Immature natural killer cell (primary cell): ENCODE measurements around the gene GNAT2. TPM values are rescaled to one million over a fixed set of nuclear protein-coding genes. Genes with fewer than 3 reads are reported as not detected.
A peak's percentile ranks its signal among the peaks of the same experiment; 100 is the strongest.

Source experiments
- DNase-seq, 3 donors: peaks; one replicate each; pipeline ENCODE4 v3.0.0; 2022; ENCODE audit warnings: mixed read lengths in 1 of 3
- H3K27ac Mint-ChIP-seq, 6 donors: one replicate each; pipeline ENCODE4 v1.8.0; 2020; ENCODE audit warnings: mixed read lengths in 6 of 6, mild to moderate bottlenecking in 5 of 6, inconsistent platforms in 4 of 6, moderate library complexity in 3 of 6
- H3K27me3 Mint-ChIP-seq, 3 donors: one replicate each; pipeline ENCODE4 v1.8.0; 2020 to 2021; ENCODE audit warnings: low read depth in 3 of 3, mild to moderate bottlenecking in 3 of 3, mixed read lengths in 3 of 3, moderate library complexity in 3 of 3, inconsistent platforms in 1 of 3
- H3K36me3 Mint-ChIP-seq, 3 donors: one replicate each; pipeline ENCODE4 v1.8.0; 2020; ENCODE audit warnings: mixed read lengths in 3 of 3, inconsistent platforms in 2 of 3, mild to moderate bottlenecking in 2 of 3
- H3K4me1 Mint-ChIP-seq, 2 donors: one replicate each; pipeline ENCODE4 v1.8.0; 2020; ENCODE audit warnings: inconsistent platforms in 2 of 2, mild to moderate bottlenecking in 2 of 2, mixed read lengths in 2 of 2, moderate library complexity in 1 of 2
- H3K4me3 Mint-ChIP-seq, 5 donors: one replicate each; pipeline ENCODE4 v1.8.0; 2020; ENCODE audit warnings: mild to moderate bottlenecking in 5 of 5, mixed read lengths in 5 of 5, inconsistent platforms in 3 of 5, moderate library complexity in 3 of 5
- H3K9me3 Mint-ChIP-seq, 6 donors: one replicate each; pipeline ENCODE4 v1.8.0; 2020; ENCODE audit warnings: mild to moderate bottlenecking in 6 of 6, mixed read lengths in 6 of 6, inconsistent platforms in 4 of 6, moderate library complexity in 3 of 6
- polyA plus RNA-seq, 3 donors: library from polyadenylated mRNA; unstranded; fragments of 300-500 nt; fragmentation: Illumina TruSeq; gene quantifications; one replicate each; pipeline ENCODE4 v1.2.3, GENCODE V29; 2021

Gene GNAT2
- polyA plus RNA-seq, 3 donors from 2014 or later = not detected

DNA sequence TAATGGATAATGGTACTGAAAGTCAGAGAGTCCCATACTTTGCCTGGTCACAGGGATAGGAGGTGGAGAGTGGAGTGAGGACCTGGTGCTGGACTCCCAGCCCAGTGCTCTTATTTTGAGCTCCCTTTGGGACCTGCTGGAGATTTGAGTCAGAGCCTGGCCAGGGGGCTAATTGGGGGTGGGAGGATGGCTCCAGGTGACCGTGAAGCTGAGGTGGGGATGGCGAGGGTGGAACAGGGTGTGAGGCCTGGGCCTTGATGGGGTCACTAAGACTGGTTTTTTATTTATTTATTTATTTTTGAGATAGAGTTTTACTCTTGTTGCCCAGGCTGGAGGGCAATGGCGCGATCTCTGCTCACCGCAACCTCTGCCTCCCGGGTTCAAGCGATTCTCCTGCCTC, 18.0 kb upstream of the GNAT2 start:
- no peaks in the 10 kb centered on the region for H3K36me3 Mint-ChIP-seq

DNA sequence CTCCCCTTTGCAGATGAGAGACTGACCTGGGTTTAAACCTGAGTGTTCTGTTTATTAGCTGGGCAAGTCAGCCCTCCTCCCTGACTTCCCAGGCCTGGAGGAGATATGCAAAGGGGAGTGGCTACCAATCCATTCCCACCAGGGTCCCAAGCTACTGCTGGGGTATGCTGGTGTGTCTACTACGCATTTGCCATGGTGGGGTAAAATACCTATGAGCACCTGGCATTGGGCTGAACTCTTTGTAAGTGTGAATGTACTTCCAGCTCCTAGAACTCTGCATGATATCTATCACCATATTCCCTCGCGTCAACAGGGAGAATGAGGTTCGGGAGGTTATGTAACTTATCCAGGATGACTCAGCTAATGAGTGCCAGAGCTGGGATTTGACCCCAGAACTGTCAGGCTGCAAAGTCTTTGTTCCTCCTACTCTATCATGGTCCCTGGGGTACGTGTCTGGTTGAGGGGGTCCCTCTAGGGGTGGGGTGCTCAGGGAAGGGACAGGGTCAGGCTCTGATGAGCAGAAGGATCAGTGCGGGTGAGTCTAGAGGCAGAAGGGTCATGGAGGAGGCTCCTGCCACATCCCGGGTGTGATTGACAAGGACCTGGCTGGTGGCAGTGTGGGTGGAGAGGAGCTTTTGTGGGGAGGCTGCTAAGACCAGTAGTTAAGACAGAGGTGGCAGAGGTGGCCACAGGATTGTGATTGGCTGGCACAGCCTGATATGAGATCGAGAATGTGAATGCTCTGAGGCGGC, 17.0 kb upstream of the GNAT2 start:
- H3K9me3 Mint-ChIP-seq = no peaks in the 10 kb centered on the region
- no peak overlapping the region for H3K4me3 Mint-ChIP-seq
- DNase-seq = no peak
- no peak overlapping the region for H3K27ac Mint-ChIP-seq
- H3K27me3 Mint-ChIP-seq = peaks cover 0 to 6% (median 5%) of the 10 kb centered on the region in 3 donors
- peaks cover 0 to 1% of the 10 kb centered on the region in 2 donors for H3K4me1 Mint-ChIP-seq
- peaks cover 0 to 5% (median 4%) of the 10 kb centered on the region in 3 donors for H3K36me3 Mint-ChIP-seq

More for the DNA sequence above, 18.0 kb upstream of the GNAT2 start:
- no peak overlapping the region for H3K4me3 Mint-ChIP-seq
- no peaks in the 10 kb centered on the region for H3K9me3 Mint-ChIP-seq
- no peak overlapping the region for H3K27ac Mint-ChIP-seq
- DNase-seq = no peak
- H3K27me3 Mint-ChIP-seq = peaks cover 0 to 6% (median 5%) of the 10 kb centered on the region in 3 donors
- H3K4me1 Mint-ChIP-seq = peaks cover 0 to 1% of the 10 kb centered on the region in 2 donors

DNA sequence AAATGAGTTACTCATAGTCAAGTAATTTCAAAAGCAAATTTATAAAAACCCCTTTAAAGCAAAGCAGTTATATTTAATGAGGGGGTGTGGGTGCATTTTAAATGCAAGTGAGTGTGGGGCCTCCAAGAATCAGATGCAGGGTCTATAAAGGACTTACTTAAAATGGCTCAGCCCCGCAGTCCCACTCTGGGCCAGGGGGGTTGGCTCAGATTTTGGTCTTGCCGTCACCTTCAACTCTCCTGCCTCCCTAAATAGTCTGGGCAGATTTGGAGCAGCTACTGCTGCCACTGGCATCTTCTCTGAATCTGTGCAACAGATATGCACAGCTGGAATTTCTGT, 16.4 kb upstream of the GNAT2 start:
- Mint-ChIP-seq H3K27me3 (peaks cover 0 to 6% (median 5%) of the 10 kb centered on the region in 3 donors), H3K4me1 (peaks cover 0 to 1% of the 10 kb centered on the region in 2 donors), H3K27ac (no peak overlapping the region), H3K9me3 (no peaks in the 10 kb centered on the region), H3K36me3 (peaks cover 0 to 10% (median 4%) of the 10 kb centered on the region in 3 donors), H3K4me3 (no peak overlapping the region)
- DNase-seq = no peak

DNA sequence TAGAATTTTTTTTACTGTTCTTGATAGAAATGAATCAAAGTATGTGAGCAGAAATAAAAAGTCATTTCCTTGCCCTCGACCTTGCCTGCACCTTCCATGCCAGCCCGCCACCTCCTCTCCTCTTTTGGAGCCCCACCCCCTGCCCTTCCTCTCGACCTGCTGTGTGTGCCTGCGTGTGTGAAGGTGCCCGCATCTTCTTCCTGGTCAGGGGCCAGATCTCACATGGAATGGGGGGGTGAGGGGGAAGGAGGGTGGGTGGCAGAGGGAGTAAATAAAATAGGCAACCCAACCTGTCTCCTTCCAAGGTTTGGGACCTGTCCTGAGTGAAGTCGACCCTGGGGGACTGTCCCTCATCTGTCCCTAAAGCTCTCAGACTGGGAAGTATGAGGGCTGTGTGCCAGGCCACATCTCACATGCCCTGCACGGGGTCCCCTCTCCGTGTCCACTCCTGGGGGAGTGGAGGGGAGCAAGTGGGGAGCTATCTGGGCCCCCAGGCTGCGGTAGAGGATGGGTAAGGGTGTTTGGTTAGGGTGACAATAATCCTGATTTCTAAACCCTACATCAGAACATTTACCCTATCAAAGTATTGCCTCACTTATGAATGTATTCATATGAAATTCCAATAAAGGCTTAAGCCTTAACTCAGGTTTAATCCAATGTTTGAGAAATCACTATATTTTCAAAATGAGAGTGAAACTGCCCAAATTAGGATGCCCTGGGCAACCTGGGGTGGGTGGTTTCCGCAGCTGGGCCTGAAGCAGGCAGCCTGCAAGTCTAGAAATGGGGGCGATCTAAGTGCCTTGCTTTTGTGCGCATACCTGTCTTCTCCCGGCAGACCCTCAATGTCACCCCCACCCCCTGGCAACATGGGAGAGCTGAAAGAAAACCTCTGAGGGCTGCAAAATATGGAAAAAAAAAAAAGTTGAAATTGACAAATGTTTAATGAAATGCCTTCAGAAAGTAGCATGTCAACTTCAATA, 15.6 kb upstream of the GNAT2 start:
- no peak overlapping the region for H3K4me3 Mint-ChIP-seq
- no peak overlapping the region for H3K27ac Mint-ChIP-seq
- no peaks in the 10 kb centered on the region for H3K4me1 Mint-ChIP-seq
- DNase-seq = no peak
- peaks cover 0 to 11% (median 4%) of the 10 kb centered on the region in 3 donors for H3K36me3 Mint-ChIP-seq
- no peaks in the 10 kb centered on the region for H3K9me3 Mint-ChIP-seq
- H3K27me3 Mint-ChIP-seq = peaks cover 0 to 5% (median 1%) of the 10 kb centered on the region in 3 donors

DNA sequence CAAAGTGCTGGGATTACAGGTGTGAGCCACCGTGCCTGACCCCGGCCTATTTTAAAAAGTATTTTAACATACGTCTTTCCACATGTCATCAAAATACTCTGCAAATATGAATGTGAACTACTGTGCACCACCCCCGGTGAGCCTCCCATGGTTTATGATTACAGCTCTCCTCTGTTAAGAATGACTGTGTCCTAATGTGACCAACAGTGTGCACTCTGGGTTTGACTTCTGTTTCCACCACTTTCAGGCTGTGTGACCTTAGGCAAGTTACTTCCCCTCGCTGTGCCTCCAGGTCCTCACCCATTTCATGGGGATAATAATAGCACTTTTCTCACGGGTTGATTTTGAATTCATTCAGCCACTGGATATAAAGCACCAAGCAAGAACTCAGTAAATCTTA, 14.9 kb upstream of the GNAT2 start:
- Mint-ChIP-seq H3K4me1 (no peaks in the 10 kb centered on the region), H3K36me3 (peaks cover 4 to 18% (median 7%) of the 10 kb centered on the region in 3 donors), H3K4me3 (no peak overlapping the region), H3K9me3 (no peaks in the 10 kb centered on the region), H3K27me3 (peaks cover 0 to 4% (median 0%) of the 10 kb centered on the region in 3 donors), H3K27ac (no peak overlapping the region)
- no peak for DNase-seq

DNA sequence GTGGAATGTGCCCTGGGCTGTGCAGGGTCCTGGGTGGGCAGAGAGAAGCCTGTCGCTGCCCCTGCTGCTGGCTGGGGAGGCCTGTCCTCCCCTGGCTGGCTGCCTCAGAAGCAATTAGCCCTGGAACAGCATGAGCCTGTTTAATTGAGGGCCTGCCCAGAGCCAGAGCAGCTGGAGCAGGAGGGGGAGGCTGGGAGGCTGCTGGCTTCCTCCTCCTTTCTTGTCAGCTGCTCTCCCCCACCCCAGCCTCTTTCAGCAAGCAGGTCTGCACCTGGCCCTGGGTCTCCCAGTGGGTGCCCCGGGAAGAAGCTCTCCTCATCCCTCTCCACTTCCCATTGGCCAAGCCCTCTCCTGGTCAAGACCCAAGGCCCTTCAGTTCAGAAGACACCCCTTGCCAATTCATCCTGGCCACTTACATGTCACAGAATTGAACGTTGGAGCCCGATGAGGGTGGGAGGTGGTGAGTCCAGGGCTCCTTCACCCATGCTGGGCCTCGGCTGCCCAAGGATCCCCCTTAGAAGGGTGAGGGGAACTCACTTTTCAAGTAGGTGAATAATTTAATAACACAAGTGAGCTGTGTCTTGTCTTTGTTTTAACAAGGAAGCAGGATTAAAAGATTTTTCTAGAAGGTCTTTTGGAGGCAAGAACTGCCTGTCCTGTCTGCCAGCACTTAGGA, 13.4 kb upstream of the GNAT2 start:
- H3K4me3 Mint-ChIP-seq = no peak overlapping the region
- no peak for DNase-seq
- no peaks in the 10 kb centered on the region for H3K4me1 Mint-ChIP-seq
- no peak overlapping the region for H3K27ac Mint-ChIP-seq
- peaks cover 0 to 3% (median 0%) of the 10 kb centered on the region in 3 donors for H3K27me3 Mint-ChIP-seq
- no peaks in the 10 kb centered on the region for H3K9me3 Mint-ChIP-seq
- peaks cover 4 to 27% (median 8%) of the 10 kb centered on the region in 3 donors for H3K36me3 Mint-ChIP-seq

DNA sequence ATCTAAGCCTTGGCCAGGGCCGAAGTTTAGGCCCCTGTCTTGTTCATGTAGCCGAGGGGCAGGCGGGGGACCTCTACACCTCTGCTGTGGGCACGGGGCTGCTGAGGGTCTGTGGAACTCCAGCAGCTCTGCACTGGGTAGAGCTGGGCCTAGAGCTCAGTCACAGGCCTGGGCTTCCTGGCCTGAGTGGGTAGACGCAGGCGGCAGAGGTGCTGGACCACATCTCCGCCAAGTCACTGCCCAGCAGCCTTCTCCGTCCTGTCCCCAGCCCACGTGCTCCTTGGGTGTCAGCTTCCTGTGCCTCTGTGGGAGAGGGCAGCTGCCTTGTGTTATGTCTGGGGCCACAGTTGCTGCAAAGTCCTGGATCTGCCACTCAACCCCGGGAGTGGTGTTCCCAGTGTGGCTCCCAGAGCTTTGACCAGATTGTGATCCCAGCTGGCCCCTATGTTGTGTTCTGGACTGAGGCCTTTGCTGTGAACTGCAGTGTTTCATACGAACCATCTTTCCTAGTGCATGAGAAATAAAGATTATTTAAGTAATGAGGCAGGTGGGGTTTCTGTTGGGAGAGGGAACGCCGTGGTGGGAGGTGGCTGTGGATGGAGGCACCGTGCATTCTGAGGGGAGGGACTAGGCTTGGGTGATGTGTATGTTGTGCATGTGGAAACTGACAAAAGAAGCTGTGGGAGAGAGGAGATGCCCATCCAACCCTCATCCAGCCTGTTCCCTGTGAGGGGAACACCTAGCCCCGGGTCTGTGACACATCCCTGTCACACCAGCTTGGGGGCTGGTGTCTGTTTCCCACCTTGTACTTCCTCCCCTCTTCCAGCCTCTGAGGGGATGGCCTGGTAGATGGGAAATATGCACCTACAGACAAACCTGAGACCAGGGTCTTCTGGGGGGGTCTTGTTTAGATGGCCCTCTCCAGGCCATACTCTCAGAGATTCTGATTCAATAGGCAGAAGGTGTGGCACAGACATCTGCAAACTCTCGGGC, 12.4 kb upstream of the GNAT2 start:
- Mint-ChIP-seq H3K9me3 (no peaks in the 10 kb centered on the region), H3K4me3 (no peak overlapping the region), H3K27ac (no peak overlapping the region), H3K4me1 (no peaks in the 10 kb centered on the region), H3K27me3 (peaks cover 0 to 3% (median 0%) of the 10 kb centered on the region in 3 donors), H3K36me3 (peaks cover 4 to 32% (median 11%) of the 10 kb centered on the region in 3 donors)
- no peak for DNase-seq

DNA sequence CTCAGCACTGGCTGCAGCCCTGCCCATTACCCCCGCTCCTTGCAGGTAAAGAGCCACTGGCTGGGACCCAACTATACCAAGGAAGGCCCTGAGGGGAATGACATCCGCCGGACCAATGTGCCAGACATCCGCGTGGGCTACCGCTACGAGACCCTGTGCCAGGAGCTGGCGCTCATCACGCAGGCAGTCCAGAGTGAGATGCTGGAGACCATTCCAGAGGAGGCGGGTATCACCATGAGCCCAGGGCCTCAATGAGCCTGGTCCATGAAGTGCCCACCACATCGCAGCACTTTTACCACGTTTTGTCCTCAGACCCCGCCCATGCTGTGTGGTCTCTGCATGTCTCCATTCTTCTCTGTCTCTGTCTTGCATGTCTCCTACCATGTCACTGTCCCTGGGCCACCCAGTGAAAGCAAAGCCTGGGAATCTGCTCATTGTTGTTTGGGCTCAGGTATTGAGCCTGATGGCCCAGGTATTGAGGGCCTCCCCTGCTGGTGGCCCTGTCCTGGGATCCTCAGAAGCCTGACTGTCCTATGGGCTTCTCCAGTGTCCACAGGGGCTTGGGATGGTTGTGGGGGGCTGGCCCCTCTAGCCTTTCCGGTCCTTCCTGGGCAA, 11.6 kb upstream of the GNAT2 start:
- DNase-seq = no peak
- no peaks in the 10 kb centered on the region for H3K9me3 Mint-ChIP-seq
- H3K27me3 Mint-ChIP-seq = peaks cover 0 to 3% (median 0%) of the 10 kb centered on the region in 3 donors
- no peak overlapping the region for H3K4me3 Mint-ChIP-seq
- no peaks in the 10 kb centered on the region for H3K4me1 Mint-ChIP-seq
- peaks cover 4 to 32% (median 11%) of the 10 kb centered on the region in 3 donors for H3K36me3 Mint-ChIP-seq
- peak overlapping the region in 1 of 6 donors; percentile 40 for H3K27ac Mint-ChIP-seq

DNA sequence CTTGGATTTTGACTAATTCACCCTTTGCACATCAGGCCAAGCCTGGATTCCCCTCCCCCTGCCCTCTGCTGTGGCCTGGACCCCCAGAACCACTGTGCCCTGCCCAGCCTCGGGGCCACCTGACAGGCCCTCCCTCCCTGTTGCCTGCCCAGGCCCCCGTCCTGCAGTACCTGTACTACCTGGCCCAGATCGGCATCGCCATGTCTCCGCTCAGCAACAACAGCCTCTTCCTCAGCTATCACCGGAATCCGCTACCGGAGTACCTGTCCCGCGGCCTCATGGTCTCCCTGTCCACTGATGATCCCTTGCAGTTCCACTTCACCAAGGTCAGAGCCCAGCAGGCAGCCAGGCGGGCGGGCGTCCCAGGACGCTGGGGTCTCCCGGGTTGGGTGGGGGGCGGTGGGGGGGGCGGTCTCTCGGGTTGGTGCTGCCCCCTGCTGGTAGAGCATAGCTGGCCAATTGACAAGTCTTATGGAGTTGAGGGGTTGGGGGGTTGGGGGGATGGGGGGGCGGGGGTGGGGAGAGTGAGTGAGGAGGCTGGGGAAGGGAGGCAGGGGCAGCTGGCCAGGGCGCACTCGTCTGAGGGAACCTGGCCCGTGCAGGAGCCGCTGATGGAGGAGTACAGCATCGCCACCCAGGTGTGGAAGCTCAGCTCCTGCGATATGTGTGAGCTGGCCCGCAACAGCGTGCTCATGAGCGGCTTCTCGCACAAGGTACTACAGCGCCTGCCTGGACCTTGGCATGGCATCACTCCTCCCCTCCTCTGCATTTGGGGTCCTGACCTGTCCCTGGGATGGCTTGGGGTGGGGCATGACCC, 10.9 kb upstream of the GNAT2 start:
- Mint-ChIP-seq H3K9me3 (no peaks in the 10 kb centered on the region), H3K4me3 (no peak overlapping the region), H3K36me3 (peaks cover 4 to 32% (median 11%) of the 10 kb centered on the region in 3 donors), H3K27me3 (peaks cover 0 to 3% (median 0%) of the 10 kb centered on the region in 3 donors), H3K27ac (peak overlapping the region in 1 of 6 donors; percentile 62), H3K4me1 (no peaks in the 10 kb centered on the region)
- peak in 1 of 3 donors; percentile 32 for DNase-seq

DNA sequence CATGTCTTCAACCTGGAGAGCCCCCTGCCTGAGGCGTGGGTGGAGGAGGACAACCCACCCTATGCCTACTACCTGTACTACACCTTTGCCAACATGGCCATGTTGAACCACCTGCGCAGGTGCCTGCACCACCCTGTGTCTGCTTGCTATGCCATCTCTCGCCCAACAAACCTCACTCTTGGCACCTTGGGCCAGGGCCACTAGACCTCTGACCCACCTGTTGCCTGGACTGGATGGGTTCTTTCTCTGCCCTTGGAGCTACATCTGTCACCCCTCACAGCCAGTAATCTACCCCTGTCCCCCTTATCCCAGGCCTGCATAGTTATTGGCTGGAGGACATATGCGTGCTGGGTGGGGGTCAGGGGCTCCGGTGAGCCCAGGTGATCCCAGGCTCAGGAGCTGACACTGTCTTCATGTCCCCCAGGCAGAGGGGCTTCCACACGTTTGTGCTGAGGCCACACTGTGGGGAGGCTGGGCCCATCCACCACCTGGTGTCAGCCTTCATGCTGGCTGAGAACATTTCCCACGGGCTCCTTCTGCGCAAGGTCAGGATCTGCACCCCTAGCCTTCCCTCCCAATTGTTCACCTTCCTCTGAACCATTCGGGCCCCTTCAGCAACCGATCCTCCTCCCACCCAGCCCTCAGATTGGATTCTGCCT, 10.1 kb upstream of the GNAT2 start:
- H3K9me3 Mint-ChIP-seq = no peaks in the 10 kb centered on the region
- H3K4me3 Mint-ChIP-seq = no peak overlapping the region
- peaks cover 0 to 3% (median 0%) of the 10 kb centered on the region in 3 donors for H3K27me3 Mint-ChIP-seq
- peaks cover 0 to 2% of the 10 kb centered on the region in 2 donors for H3K4me1 Mint-ChIP-seq
- peak overlapping the region in 4 of 6 donors; percentile 11 to 73 (median 43) for H3K27ac Mint-ChIP-seq
- H3K36me3 Mint-ChIP-seq = peaks cover 4 to 32% (median 11%) of the 10 kb centered on the region in 3 donors
- no peak for DNase-seq

DNA sequence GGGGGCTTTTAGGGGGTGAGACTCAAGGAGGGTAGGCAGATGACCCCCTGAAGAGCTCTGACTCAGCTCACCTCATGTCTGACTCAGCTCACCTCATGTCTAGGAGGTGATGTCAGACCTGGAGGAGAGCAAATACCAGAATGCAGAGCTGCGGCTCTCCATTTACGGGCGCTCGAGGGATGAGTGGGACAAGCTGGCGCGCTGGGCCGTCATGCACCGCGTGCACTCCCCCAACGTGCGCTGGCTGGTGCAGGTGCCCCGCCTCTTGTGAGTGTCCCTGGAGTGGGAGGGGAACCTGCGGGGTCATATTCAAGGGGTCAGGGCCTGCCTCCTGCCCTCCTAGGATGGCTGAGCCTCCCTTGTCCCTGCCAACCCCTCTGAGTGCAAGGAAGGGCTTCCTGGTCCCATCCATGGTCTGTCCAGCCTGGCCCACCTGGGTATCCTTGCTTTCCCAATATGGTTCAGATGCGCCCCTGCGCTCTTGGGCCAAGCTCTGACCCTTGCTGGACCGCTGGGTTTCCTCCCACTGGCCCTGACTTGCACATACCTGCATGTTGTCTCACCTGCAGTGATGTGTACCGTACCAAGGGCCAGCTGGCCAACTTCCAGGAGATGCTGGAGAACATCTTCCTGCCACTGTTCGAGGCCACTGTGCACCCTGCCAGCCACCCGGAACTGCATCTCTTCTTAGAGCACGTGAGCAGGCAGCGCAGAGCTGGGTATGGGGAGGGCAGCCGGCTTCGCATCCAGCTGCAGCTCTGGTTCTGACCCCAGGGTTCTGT, 9.3 kb upstream of the GNAT2 start:
- H3K4me3 Mint-ChIP-seq = no peak overlapping the region
- DNase-seq = no peak
- H3K27ac Mint-ChIP-seq = peak overlapping the region in 1 of 6 donors; percentile 16
- peaks cover 0 to 2% of the 10 kb centered on the region in 2 donors for H3K4me1 Mint-ChIP-seq
- peaks cover 4 to 32% (median 11%) of the 10 kb centered on the region in 3 donors for H3K36me3 Mint-ChIP-seq
- H3K9me3 Mint-ChIP-seq = no peaks in the 10 kb centered on the region
- no peaks in the 10 kb centered on the region for H3K27me3 Mint-ChIP-seq
